Fibroblast of lung (primary cell): ENCODE results near the gene GTF3C2. TPM values are rescaled to one million over a fixed set of nuclear protein-coding genes. Genes with fewer than 3 reads are reported as not detected.
A peak's percentile ranks its signal among the peaks of the same experiment; 100 is the strongest.

Source experiments
- DNase-seq, 2 donors: peaks; one replicate each; pipeline versions ENCODE4 v3.0.0 to v3.0.0-alpha.2; 2010; ENCODE audit warnings: low read depth in 2 of 2
- H2AFZ ChIP-seq: 2 replicates; pipeline ENCODE4 v1.5.1; 2012; ENCODE audit warnings: low read length, control low read depth, inconsistent platforms
- H3K27ac ChIP-seq: 2 replicates; pipeline ENCODE4 v1.5.1; 2011; ENCODE audit warnings: low read length, control low read depth; ENCODE audit not compliant: insufficient read depth
- H3K27me3 ChIP-seq: 2 replicates; pipeline ENCODE4 v1.5.1; 2011; ENCODE audit warnings: mild to moderate bottlenecking, low read length; ENCODE audit not compliant: control insufficient read depth, insufficient read depth
- H3K36me3 ChIP-seq: 2 replicates; pipeline ENCODE4 v1.5.1; 2011; ENCODE audit warnings: low read length; ENCODE audit not compliant: control insufficient read depth, insufficient read depth
- H3K4me1 ChIP-seq: 2 replicates; pipeline ENCODE4 v1.5.1; 2011; ENCODE audit warnings: low read length; ENCODE audit not compliant: control insufficient read depth, insufficient read depth; ENCODE audit errors: extremely low read depth
- H3K4me2 ChIP-seq: 2 replicates; pipeline ENCODE4 v1.5.1; 2011; ENCODE audit warnings: low read length, control low read depth; ENCODE audit not compliant: insufficient read depth; ENCODE audit errors: extremely low read depth
- H3K4me3 ChIP-seq, 4 experiments: fragments of 200-600 bp in 1 of 4; sonication (generic) in 1 of 4; replicated peaks in 1 of 4; 2 replicates each; pipeline ENCODE4 v1.5.1; 2011 to 2016; ENCODE audit warnings: low read length in 4 of 4, low read depth in 3 of 4, mild to moderate bottlenecking in 3 of 4, control low read depth in 2 of 4, inconsistent platforms in 1 of 4, mixed read lengths in 1 of 4; ENCODE audit not compliant: insufficient read depth in 1 of 4; ENCODE audit errors: control extremely low read depth in 1 of 4
- H3K79me2 ChIP-seq: 2 replicates; pipeline ENCODE4 v1.5.1; 2012; ENCODE audit warnings: mild to moderate bottlenecking, low read length, inconsistent platforms; ENCODE audit not compliant: control insufficient read depth, insufficient read depth
- H3K9ac ChIP-seq: 2 replicates; pipeline ENCODE4 v1.5.1; 2011; ENCODE audit warnings: mild to moderate bottlenecking, low read length, control low read depth; ENCODE audit not compliant: insufficient read depth
- H3K9me3 ChIP-seq: 2 replicates; pipeline ENCODE4 v1.5.1; 2012; ENCODE audit warnings: low read depth, low read length; ENCODE audit not compliant: control insufficient read depth, insufficient read depth
- H4K20me1 ChIP-seq: 2 replicates; pipeline ENCODE4 v1.5.1; 2011; ENCODE audit warnings: low read length; ENCODE audit not compliant: control insufficient read depth, insufficient read depth; ENCODE audit errors: extremely low read depth
- CTCF ChIP-seq, 2 donors: IDR thresholded peaks in 1 of 2; conservative IDR thresholded peaks in 1 of 2; 1 replicate in 1 of 2; 2 replicates in 1 of 2; pipeline ENCODE4 v1.5.1; 2011 to 2012; ENCODE audit warnings: low read length in 2 of 2, control low read depth in 1 of 2, inconsistent platforms in 1 of 2, low read depth in 1 of 2, mild to moderate bottlenecking in 1 of 2
- EZH2 ChIP-seq: IDR thresholded peaks from 2 replicates; pipeline ENCODE4 v1.5.1; 2012; ENCODE audit warnings: low read length, control low read depth, mild to moderate bottlenecking; ENCODE audit errors: missing control alignments
- polyA plus RNA-seq, 2 donors: library from polyadenylated mRNA; depleted of rRNA in 1 of 2; stranded (reverse) in 1 of 2; unstranded in 1 of 2; fragments of >200 nt; gene quantifications; 2 replicates each; pipeline ENCODE4 v1.2.1, GENCODE V29; 2011 to 2012; ENCODE audit warnings: missing spikeins in 1 of 2
- total RNA-seq: library from RNA; depleted of rRNA; stranded (reverse); fragments of >200 nt; gene quantifications from 2 replicates; pipeline ENCODE4 v1.2.1, GENCODE V29; 2014

GTF3C2 gene
- total and polyA plus RNA-seq, 2 donors (not counting 1 experiment from before 2014, with no cell fraction given): 19.2 to 30.2 TPM

- Histone ChIP-seq H3K27ac (no peak overlapping the region), H3K4me3 (no peak overlapping the region), H2AFZ (no peak overlapping the region), H3K9me3 (no peaks in the 10 kb centered on the region), H3K79me2 (peaks cover 75% of the 10 kb centered on the region), H3K27me3 (no peaks in the 10 kb centered on the region), H3K9ac (no peak overlapping the region), H3K4me2 (no peak overlapping the region), H3K4me1 (no peaks in the 10 kb centered on the region), H3K36me3 (no peaks in the 10 kb centered on the region), H4K20me1 (no peaks in the 10 kb centered on the region)
- DNase-seq: no peak
- TF ChIP-seq EZH2: no peak
- no peak for TF ChIP-seq CTCF (conservative IDR thresholded peaks at IDR 0.05 in 1 of 2, IDR thresholded peaks at IDR 0.05 in 1 of 2; ENCODE audit: low read depth in 1 of 2, low read length in 2 of 2)
Measured at GRCh38 chr2:27393225-27393624, 36.7 kb upstream of the GTF3C2 start.

GRCh38 chr2:27390822-27391679 is 34.5 kb upstream of the GTF3C2 start:
- H3K27ac ChIP-seq: no peak overlapping the region
- no peaks in the 10 kb centered on the region for H3K4me1 ChIP-seq
- no peak overlapping the region for H2AFZ ChIP-seq
- DNase-seq: no peak
- no peak overlapping the region for H3K9ac ChIP-seq
- H3K79me2 ChIP-seq: peaks cover 54% of the 10 kb centered on the region
- no peak overlapping the region for H3K4me3 ChIP-seq
- H3K36me3 ChIP-seq: no peaks in the 10 kb centered on the region
- H3K9me3 ChIP-seq: no peaks in the 10 kb centered on the region
- H3K4me2 ChIP-seq: no peak overlapping the region
- TF ChIP-seq EZH2: no peak
- TF ChIP-seq CTCF (conservative IDR thresholded peaks at IDR 0.05 in 1 of 2, IDR thresholded peaks at IDR 0.05 in 1 of 2; ENCODE audit: low read depth in 1 of 2, low read length in 2 of 2): no peak
- H4K20me1 ChIP-seq: no peaks in the 10 kb centered on the region
- no peaks in the 10 kb centered on the region for H3K27me3 ChIP-seq

GRCh38 chr2:27381577-27382181 is 25.1 kb upstream of the GTF3C2 start:
- H3K9ac ChIP-seq: peak overlapping the region; percentile 90
- H3K36me3 ChIP-seq: peaks cover 32% of the 10 kb centered on the region
- peak overlapping the region; percentile 99 for H3K27ac ChIP-seq
- H4K20me1 ChIP-seq: no peaks in the 10 kb centered on the region
- peaks cover 3% of the 10 kb centered on the region for H3K4me1 ChIP-seq
- no peaks in the 10 kb centered on the region for H3K27me3 ChIP-seq
- H3K4me2 ChIP-seq: peak overlapping the region; percentile 74
- H3K9me3 ChIP-seq: no peaks in the 10 kb centered on the region
- DNase-seq: no peak
- no peak overlapping the region for H2AFZ ChIP-seq
- H3K79me2 ChIP-seq: peaks cover 17% of the 10 kb centered on the region
- TF ChIP-seq CTCF (conservative IDR thresholded peaks at IDR 0.05 in 1 of 2, IDR thresholded peaks at IDR 0.05 in 1 of 2; ENCODE audit: low read depth in 1 of 2, low read length in 2 of 2): no peak
- no peak for TF ChIP-seq EZH2
- no peak overlapping the region for H3K4me3 ChIP-seq
